NCI-H1417 (cell line): ENCODE data around the gene ANO4.
"Not testable (repeated sequence)": the region's sequence is repeated elsewhere in the genome, so short reads cannot be mapped to it uniquely, and the experiment has no call there.

Experiments
- DNase-seq, 3 experiments: peaks; one replicate each; lab custom pipeline; 2025; lab: John Stamatoyannopoulos, UW

ANO4 gene

GRCh38 chr12:101087920-101088319 is 293.3 kb downstream of the ANO4 start:
- DNase-seq: no peak

GRCh38 chr12:101089271-101089670 is 294.7 kb downstream of the ANO4 start:
- no peak for DNase-seq

- not testable (repeated sequence) for DNase-seq
These were observed 295.6 kb downstream of the ANO4 start for GRCh38 chr12:101090222-101090621.

GRCh38 chr12:101097829-101098580 is 303.4 kb downstream of the ANO4 start:
- peak; percentile 52 to 96 (median 70) for DNase-seq

GRCh38 chr12:101107032-101107763 is 312.6 kb downstream of the ANO4 start:
- DNase-seq: peak; percentile 53 to 76 (median 71)

- DNase-seq: no peak
These were observed 313.6 kb downstream of the ANO4 start for GRCh38 chr12:101108130-101108529.

GRCh38 chr12:101110866-101111265 is 316.3 kb downstream of the ANO4 start:
- no peak for DNase-seq

- no peak for DNase-seq
These were observed 316.9 kb downstream of the ANO4 start for GRCh38 chr12:101111441-101111840.

- no peak for DNase-seq
These were observed 320.8 kb downstream of the ANO4 start for GRCh38 chr12:101115326-101115725.

- peak in 1 of 3 experiments; percentile 96 for DNase-seq
These were observed 322.3 kb downstream of the ANO4 start for GRCh38 chr12:101116911-101117310.

GRCh38 chr12:101117842-101118241 is 323.3 kb downstream of the ANO4 start:
- DNase-seq: no peak

GRCh38 chr12:101127521-101128219 is 333.1 kb downstream of the ANO4 start:
- DNase-seq: no peak

- peak in 2 of 3 experiments; percentile 39 to 66 for DNase-seq
These were observed 351.3 kb downstream of the ANO4 start for GRCh38 chr12:101145777-101146431.

GRCh38 chr12:101165319-101165718 is 370.7 kb downstream of the ANO4 start:
- DNase-seq: no peak

GRCh38 chr12:101166866-101167265 is 372.3 kb downstream of the ANO4 start:
- no peak for DNase-seq

- DNase-seq: no peak
These were observed 373.4 kb downstream of the ANO4 start for GRCh38 chr12:101168001-101168400.

- DNase-seq: peak in 1 of 3 experiments; percentile 15
These were observed 377.7 kb downstream of the ANO4 start for GRCh38 chr12:101172316-101172715.

- no peak for DNase-seq
These were observed 378.7 kb downstream of the ANO4 start for GRCh38 chr12:101173197-101173749.

GRCh38 chr12:101174541-101174940 is 380.0 kb downstream of the ANO4 start:
- DNase-seq: no peak
